Spleen (tissue), 11 donors: ENCODE data around the gene PUS1. TPM values are rescaled to one million over a fixed set of nuclear protein-coding genes. Genes with fewer than 3 reads are reported as not detected.

Experiments
- DNase-seq: peaks from one replicate; pipeline ENCODE4 v3.0.0-alpha.2; 2020
- H3K27ac ChIP-seq, 8 donors: fragments of 200-600 bp; sonication (generic) in 7 of 8; 1 replicate in 4 of 8; 2 replicates in 4 of 8; pipeline versions ENCODE4 v1.5.0 to v1.8.0; 2016 to 2021; ENCODE audit warnings: inconsistent platforms in 4 of 8, mild to moderate bottlenecking in 4 of 8, moderate library complexity in 1 of 8
- H3K27me3 ChIP-seq, 7 donors: fragments of 200-600 bp; sonication (generic) in 6 of 7; replicated peaks in 1 of 7; 1 replicate in 4 of 7; 2 replicates in 3 of 7; pipeline versions ENCODE4 v1.5.0 to v1.8.0; 2016 to 2021; ENCODE audit warnings: inconsistent platforms in 3 of 7, mild to moderate bottlenecking in 1 of 7
- H3K36me3 ChIP-seq, 6 donors: fragments of 200-600 bp; sonication (generic) in 5 of 6; 1 replicate in 4 of 6; 2 replicates in 2 of 6; pipeline versions ENCODE4 v1.5.0 to v1.8.0; 2016 to 2021; ENCODE audit warnings: inconsistent platforms in 2 of 6
- H3K4me1 ChIP-seq, 6 donors: fragments of 200-600 bp; sonication (generic) in 5 of 6; 1 replicate in 3 of 6; 2 replicates in 3 of 6; pipeline versions ENCODE4 v1.5.0 to v1.8.0; 2016 to 2021; ENCODE audit warnings: inconsistent platforms in 3 of 6
- H3K4me3 ChIP-seq, 8 donors: fragments of 200-600 bp; sonication (generic) in 7 of 8; 1 replicate in 4 of 8; 2 replicates in 4 of 8; pipeline versions ENCODE4 v1.5.0 to v1.8.0; 2016 to 2021; ENCODE audit warnings: inconsistent platforms in 4 of 8, mild to moderate bottlenecking in 4 of 8, moderate library complexity in 2 of 8
- H3K9me3 ChIP-seq, 8 donors: fragments of 200-600 bp; sonication (generic) in 7 of 8; 1 replicate in 4 of 8; 2 replicates in 4 of 8; pipeline versions ENCODE4 v1.5.0 to v1.8.0; 2016 to 2021; ENCODE audit warnings: inconsistent platforms in 4 of 8
- POLR2A ChIP-seq, 3 donors: fragments of 450-650 bp; IDR thresholded peaks; one replicate each; pipeline ENCODE4 v1.5.1; 2017; ENCODE audit warnings: antibody characterized with exemption in 3 of 3, mild to moderate bottlenecking in 1 of 3
- POLR2AphosphoS5 ChIP-seq, 3 donors: sonication (generic); formaldehyde crosslinking; IDR thresholded peaks; one replicate each; pipeline ENCODE4 v1.5.1; 2017; ENCODE audit warnings: antibody characterized with exemption in 3 of 3
- WGBS, 5 donors: extraction: QIAGEN DNeasy Blood & Tissue Kit in 3 of 5; methylation state at CpG; one replicate each; pipeline versions ENCODE4 v1.1.5 to v1.1.7; 2013 to 2018; 5-methylcytosine and 5-hydroxymethylcytosine counted together
- intact Hi-C: fragments of 100-400 bp; cut with DNase I; formaldehyde crosslinking; loops from one replicate; pipeline ENCODE4 v1.15.0; 2023; ENCODE audit warnings: low total_unique reads
- polyA plus RNA-seq, 3 donors: library from polyadenylated mRNA; stranded (reverse); fragments of 200-250 nt; gene quantifications; one replicate each; pipeline ENCODE4 v1.2.1, GENCODE V29; 2013
- total RNA-seq, 7 donors: library from RNA; depleted of rRNA in 3 of 7; stranded (reverse); fragments of >200 nt in 3 of 7; fragmentation: NEBNext Ultra II Directional in 4 of 7; extraction: Animal tissue kit (Norgen Biotek cat#: 25700) in 4 of 7; gene quantifications; one replicate each; pipeline versions ENCODE4 v1.1.0 to v1.2.1, GENCODE V29; 2016 to 2021
- TF ChIP-seq, protein P1 (sequence below), 11 experiments: fragments of 200-600 bp in 7 of 11; fragments of 450-650 bp in 4 of 11; sonication (generic) in 4 of 11; IDR thresholded peaks in 8 of 11; conservative IDR thresholded peaks in 3 of 11; 1 replicate in 7 of 11; 2 replicates in 4 of 11; pipeline versions ENCODE4 v1.4.0 to v1.8.0; 2016 to 2021; ENCODE audit warnings: antibody characterized with exemption in 11 of 11, inconsistent platforms in 4 of 11, mild to moderate bottlenecking in 1 of 11
- donor health status: healthy with polysubstance abuse.
- donor health status: DM: no; HTN: no; CAD: no; lungs with moderate emphysema.
- donor health status: DM: no; HTN: no; CAD: no.
- donor health status: Bipolar disorder and iron deficiency.
- donor health status: healthy.
- donor health status: DM: no; HTN: no; CAD: no.
- donor health status: DM: yes; HTN: yes; CAD: no.

Gene PUS1
- total and polyA plus RNA-seq, 10 donors, result 16.0 to 46.5 (median 30.0) TPM

DNA sequence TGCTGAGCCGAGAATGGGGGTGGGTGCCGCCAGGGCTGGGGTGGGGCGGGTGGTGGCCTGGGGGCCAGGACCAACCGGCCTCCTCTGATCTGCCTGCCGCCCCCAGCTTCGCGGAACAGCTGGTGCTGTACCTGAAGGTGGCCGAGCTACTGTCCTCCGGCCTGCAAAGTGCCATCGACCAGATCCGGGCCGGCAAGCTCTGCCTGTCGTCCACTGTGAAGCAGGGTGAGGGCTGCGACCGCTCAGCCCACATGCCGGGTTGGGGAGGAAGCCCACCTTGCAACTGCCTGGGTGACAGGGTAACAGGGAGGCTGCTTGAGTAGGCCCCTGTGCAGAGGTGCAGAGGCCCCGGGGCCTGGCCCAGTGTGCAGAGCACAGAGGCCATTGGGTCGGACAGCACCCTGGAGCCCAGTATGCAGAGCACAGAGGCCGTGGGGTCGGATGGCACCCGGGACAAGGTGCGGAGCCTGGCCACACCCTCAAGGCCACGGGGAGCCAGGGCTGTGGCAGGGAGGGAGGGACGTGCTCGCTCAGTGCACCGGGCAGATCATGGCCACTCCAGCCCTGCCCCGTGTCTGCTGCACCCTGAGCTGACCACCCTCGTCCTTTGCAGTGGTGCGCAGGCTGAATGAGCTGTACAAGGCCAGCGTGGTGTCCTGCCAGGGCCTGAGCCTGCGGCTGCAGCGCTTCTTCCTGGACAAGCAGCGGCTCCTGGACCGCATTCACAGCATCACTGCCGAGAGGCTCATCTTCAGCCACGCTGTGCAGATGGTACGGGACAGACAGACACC is 9.5 kb upstream of the PUS1 start:
- DNase-seq, result no peak
- Histone ChIP-seq H3K27ac (no peak overlapping the region), H3K36me3 (peaks cover 0 to 85% (median 65%) of the 10 kb centered on the region in 6 donors), H3K27me3 (no peaks in the 10 kb centered on the region), H3K4me1 (peaks cover 6 to 26% (median 22%) of the 10 kb centered on the region in 6 donors), H3K4me3 (no peak overlapping the region), H3K9me3 (no peaks in the 10 kb centered on the region)
- TF ChIP-seq, protein P1, sequence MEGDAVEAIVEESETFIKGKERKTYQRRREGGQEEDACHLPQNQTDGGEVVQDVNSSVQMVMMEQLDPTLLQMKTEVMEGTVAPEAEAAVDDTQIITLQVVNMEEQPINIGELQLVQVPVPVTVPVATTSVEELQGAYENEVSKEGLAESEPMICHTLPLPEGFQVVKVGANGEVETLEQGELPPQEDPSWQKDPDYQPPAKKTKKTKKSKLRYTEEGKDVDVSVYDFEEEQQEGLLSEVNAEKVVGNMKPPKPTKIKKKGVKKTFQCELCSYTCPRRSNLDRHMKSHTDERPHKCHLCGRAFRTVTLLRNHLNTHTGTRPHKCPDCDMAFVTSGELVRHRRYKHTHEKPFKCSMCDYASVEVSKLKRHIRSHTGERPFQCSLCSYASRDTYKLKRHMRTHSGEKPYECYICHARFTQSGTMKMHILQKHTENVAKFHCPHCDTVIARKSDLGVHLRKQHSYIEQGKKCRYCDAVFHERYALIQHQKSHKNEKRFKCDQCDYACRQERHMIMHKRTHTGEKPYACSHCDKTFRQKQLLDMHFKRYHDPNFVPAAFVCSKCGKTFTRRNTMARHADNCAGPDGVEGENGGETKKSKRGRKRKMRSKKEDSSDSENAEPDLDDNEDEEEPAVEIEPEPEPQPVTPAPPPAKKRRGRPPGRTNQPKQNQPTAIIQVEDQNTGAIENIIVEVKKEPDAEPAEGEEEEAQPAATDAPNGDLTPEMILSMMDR (IDR thresholded peaks at IDR 0.05 in 8 of 11, conservative IDR thresholded peaks at IDR 0.05 in 3 of 11), result no peak
- peak in 2 of 3 donors; percentile 55 to 73 for TF ChIP-seq POLR2AphosphoS5 (IDR thresholded peaks at IDR 0.05)
- intact Hi-C loops, result no loop called here
- 88 to 95% (median 92%) methylated on average over 17 to 37 of the region's 37 CpGs for WGBS, 5 donors

DNA sequence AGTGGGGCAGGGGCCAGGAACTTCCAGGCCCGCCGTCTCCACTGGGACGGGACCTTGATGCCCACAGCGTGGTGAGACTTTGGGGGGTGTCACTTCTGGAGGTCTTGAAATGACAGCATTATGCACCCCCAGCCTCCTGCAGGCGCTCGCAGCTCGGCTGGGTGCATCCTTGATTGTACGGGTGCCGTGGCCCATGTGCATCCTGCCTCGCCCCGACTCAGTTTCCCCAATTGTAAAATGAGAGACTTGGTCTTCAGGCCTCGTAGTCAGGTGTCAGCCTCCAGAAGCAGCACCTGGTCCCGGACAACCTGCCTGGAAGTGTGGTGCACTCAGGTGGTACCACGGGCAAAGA is 8.9 kb upstream of the PUS1 start:
- WGBS, 5 donors, result 87 to 97% (median 96%) methylated on average over 11 to 14 of the region's 14 CpGs
- TF ChIP-seq POLR2AphosphoS5 (IDR thresholded peaks at IDR 0.05), result no peak
- TF ChIP-seq POLR2A (IDR thresholded peaks at IDR 0.05), result no peak
- TF ChIP-seq, protein P1 (IDR thresholded peaks at IDR 0.05 in 8 of 11, conservative IDR thresholded peaks at IDR 0.05 in 3 of 11), result no peak
- Histone ChIP-seq H3K9me3 (no peaks in the 10 kb centered on the region), H3K4me1 (peaks cover 10 to 32% (median 28%) of the 10 kb centered on the region in 6 donors), H3K27ac (no peak overlapping the region), H3K4me3 (no peak overlapping the region), H3K36me3 (peaks cover 0 to 80% (median 60%) of the 10 kb centered on the region in 6 donors), H3K27me3 (no peaks in the 10 kb centered on the region)
- intact Hi-C loops, result no loop called here
- no peak for DNase-seq

DNA sequence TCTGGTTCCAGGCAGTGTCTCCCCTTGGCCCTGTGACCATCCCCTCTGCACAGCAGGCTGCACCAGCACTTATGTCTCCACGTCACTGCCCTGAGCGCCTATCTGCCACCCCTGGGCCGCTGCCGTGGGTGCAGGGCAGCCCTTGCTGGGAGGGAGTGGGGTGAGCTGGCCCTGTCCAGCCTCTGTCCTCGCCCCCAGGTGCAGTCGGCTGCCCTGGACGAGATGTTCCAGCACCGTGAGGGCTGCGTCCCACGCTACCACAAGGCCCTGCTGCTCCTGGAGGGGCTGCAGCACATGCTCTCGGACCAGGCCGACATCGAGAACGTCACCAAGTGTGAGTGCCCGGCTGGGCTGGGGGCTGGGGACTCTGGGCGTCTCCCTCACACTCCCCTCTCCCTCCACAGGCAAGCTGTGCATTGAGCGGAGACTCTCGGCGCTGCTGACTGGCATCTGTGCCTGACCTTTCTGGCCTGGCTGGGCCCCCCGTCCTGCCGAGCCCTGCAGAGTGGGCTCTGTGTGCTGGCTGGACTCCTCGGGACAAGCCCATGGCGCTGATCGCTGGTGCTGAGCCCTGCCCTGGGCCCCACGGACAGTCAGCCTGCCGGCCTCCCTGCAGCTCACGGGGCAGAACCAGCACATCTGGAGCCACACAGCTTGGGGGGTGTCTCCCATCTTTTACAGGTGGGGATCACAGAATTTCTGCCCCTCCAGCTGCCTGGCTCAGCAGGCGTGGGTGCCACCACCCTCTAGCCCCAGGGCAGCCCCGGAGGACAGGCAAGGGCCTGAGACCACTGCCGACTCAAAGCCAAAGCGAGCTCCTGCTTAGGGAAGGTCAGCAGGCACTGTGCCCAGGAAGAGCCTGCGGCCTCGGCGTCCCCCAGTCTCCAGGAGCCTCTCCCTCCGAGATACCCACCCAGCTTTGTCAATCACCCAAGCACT is 7.9 kb upstream of the PUS1 start:
- WGBS, 5 donors, result 90 to 96% (median 94%) methylated on average over 9 to 35 of the region's 35 CpGs
- peaks cover 0 to 69% (median 49%) of the 10 kb centered on the region in 6 donors for H3K36me3 ChIP-seq
- TF ChIP-seq POLR2AphosphoS5 (IDR thresholded peaks at IDR 0.05), result peak; percentile 8 to 64 (median 30)
- TF ChIP-seq, protein P1 (IDR thresholded peaks at IDR 0.05 in 8 of 11, conservative IDR thresholded peaks at IDR 0.05 in 3 of 11), result no peak
- H3K27me3 ChIP-seq, result no peaks in the 10 kb centered on the region
- no peaks in the 10 kb centered on the region for H3K9me3 ChIP-seq
- H3K4me3 ChIP-seq, result no peak overlapping the region
- peak overlapping the region in 1 of 8 donors; percentile 61 for H3K27ac ChIP-seq
- intact Hi-C loops, result no loop called here
- peaks cover 10 to 35% (median 28%) of the 10 kb centered on the region in 6 donors for H3K4me1 ChIP-seq
- DNase-seq, result no peak
